Measurements from ENCODE around the gene YY2. TPM values are rescaled to one million over a fixed set of nuclear protein-coding genes. Genes with fewer than 3 reads are reported as not detected.

Gene YY2
- total and polyA plus RNA-seq, 9 of the 15 experiments (the other 6 are each of a cell fraction or from before 2014, with no cell fraction given): 0.77 to 2.2 (median 1.1) TPM

DNA sequence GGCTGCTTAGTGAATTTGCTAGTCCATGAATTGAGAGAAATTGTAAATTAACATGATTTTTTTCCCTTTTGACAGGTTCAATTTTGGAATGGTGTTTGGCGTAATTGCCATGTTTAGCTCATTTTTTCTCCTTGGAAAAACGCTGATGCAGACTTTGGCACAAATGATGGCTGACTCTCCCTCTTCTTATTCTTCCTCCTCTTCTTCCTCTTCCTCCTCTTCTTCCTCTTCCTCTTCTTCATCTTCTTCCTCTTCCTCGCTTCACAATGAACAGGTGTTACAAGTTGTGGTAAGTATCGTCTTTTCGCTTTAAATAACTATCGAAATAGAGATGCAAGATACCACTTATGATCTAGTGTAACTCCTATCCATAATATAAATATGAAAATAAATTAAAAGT is 10.7 kb upstream of the YY2 start:
- H3K4me2 ChIP-seq (ENCODE audit: insufficient read depth, low read length): no peak overlapping the region
- POLR2A ChIA-PET: no interaction called here
- no peak for TF ChIP-seq HOMEZ (CRISPR knock-in tag; IDR thresholded peaks at IDR 0.05)
- TF ChIP-seq JUNB (CRISPR knock-in tag; conservative IDR thresholded peaks at IDR 0.05): no peak
- peak; percentile 53 for TF ChIP-seq ZNF316 (IDR thresholded peaks at IDR 0.05)
- no peak for TF ChIP-seq TFAM (CRISPR knock-in tag; conservative IDR thresholded peaks at IDR 0.05)
- no peak for TF ChIP-seq SAFB2 (IDR thresholded peaks at IDR 0.05; ENCODE audit: borderline replicate concordance, low read depth, low read length, severe bottlenecking)
- DNase-seq (ENCODE audit: extremely low read depth in 1 of 4, low spot score in 3 of 4): no peak
- CTCF ChIA-PET (ENCODE audit: low intra/inter-chr PET ratio): no interaction called here
- in situ Hi-C loops (cut with MboI): no loop called here
- ATAC-seq: no peak
- WGBS (ENCODE audit: insufficient coverage, low coverage, missing lambda C conversion rate): 85% methylated on average over 3 of the region's 6 CpGs
- no peaks in the 10 kb centered on the region for H4K20me1 ChIP-seq (replicated peaks; ENCODE audit: control insufficient read depth, insufficient read depth, low read length)
- no peak overlapping the region for H2AFZ ChIP-seq (ENCODE audit: low read depth, low read length)
- no peaks in the 10 kb centered on the region for H3K27me3 ChIP-seq (ENCODE audit: control insufficient read depth in 2 of 2, insufficient read depth in 2 of 2, low read length in 2 of 2)
- H3K9me3 ChIP-seq (replicated peaks; ENCODE audit: control insufficient read depth, insufficient read depth, low read depth, low read length): no peaks in the 10 kb centered on the region
- intact Hi-C loops (cut with micrococcal nuclease): no loop called here
- H3K36me3 ChIP-seq (ENCODE audit: control insufficient read depth, insufficient read depth, low read length): peaks cover 33% of the 10 kb centered on the region; the same call in 1 of the 3 replicates
- no peak overlapping the region for H3K27ac ChIP-seq (ENCODE audit: extremely low read depth, low read depth, low read length)
- H3K4me1 ChIP-seq (replicated peaks in 1 of 2; ENCODE audit: control insufficient read depth in 2 of 2, insufficient read depth in 2 of 2, low read length in 2 of 2): no peaks in the 10 kb centered on the region
- no peak overlapping the region for H3K4me3 ChIP-seq
- peaks cover 10% of the 10 kb centered on the region for H3K79me2 ChIP-seq (ENCODE audit: control insufficient read depth, insufficient read depth, low read length)
- H3K9ac ChIP-seq (ENCODE audit: insufficient read depth in 1 of 2, low read depth in 2 of 2, low read length in 2 of 2): no peak overlapping the region
- BruUV-seq (replicated peaks): no TSS peak
- no peak for FAIRE-seq
- no peaks in the 10 kb centered on the region for H3K9me1 ChIP-seq (ENCODE audit: control insufficient read depth, insufficient read depth, low read length)

- ATAC-seq (no peak), DNase-seq (ENCODE audit: extremely low read depth in 1 of 4, low spot score in 3 of 4) (no peak), FAIRE-seq (no peak)
- Histone ChIP-seq H2AFZ (ENCODE audit: low read depth, low read length) (no peak overlapping the region), H3K9me1 (ENCODE audit: control insufficient read depth, insufficient read depth, low read length) (no peaks in the 10 kb centered on the region), H3K27me3 (ENCODE audit: control insufficient read depth in 2 of 2, insufficient read depth in 2 of 2, low read length in 2 of 2) (no peaks in the 10 kb centered on the region), H3K36me3 (ENCODE audit: control insufficient read depth, insufficient read depth, low read length) (peaks cover 33% of the 10 kb centered on the region; the same call in 1 of the 3 replicates), H3K4me2 (ENCODE audit: insufficient read depth, low read length) (no peak overlapping the region), H3K4me1 (replicated peaks in 1 of 2; ENCODE audit: control insufficient read depth in 2 of 2, insufficient read depth in 2 of 2, low read length in 2 of 2) (no peaks in the 10 kb centered on the region), H3K79me2 (ENCODE audit: control insufficient read depth, insufficient read depth, low read length) (no peaks in the 10 kb centered on the region), H3K9me3 (replicated peaks; ENCODE audit: control insufficient read depth, insufficient read depth, low read depth, low read length) (no peaks in the 10 kb centered on the region), H3K9ac (ENCODE audit: insufficient read depth in 1 of 2, low read depth in 2 of 2, low read length in 2 of 2) (no peak overlapping the region), H4K20me1 (replicated peaks; ENCODE audit: control insufficient read depth, insufficient read depth, low read length) (no peaks in the 10 kb centered on the region), H3K27ac (ENCODE audit: extremely low read depth, low read depth, low read length) (no peak overlapping the region), H3K4me3 (no peak overlapping the region)
- CTCF ChIA-PET (ENCODE audit: low intra/inter-chr PET ratio): no interaction called here
- in situ Hi-C loops (cut with MboI) (no loop called here), intact Hi-C loops (cut with micrococcal nuclease) (no loop called here)
- POLR2A ChIA-PET: no interaction called here
- WGBS (ENCODE audit: insufficient coverage, low coverage, missing lambda C conversion rate): 100% methylated on average over 1 of the region's 1 CpG
- TF ChIP-seq SRSF3 (IDR thresholded peaks at IDR 0.05; ENCODE audit: insufficient read depth, low read length): no peak
- no peak for TF ChIP-seq ZNF436 (CRISPR knock-in tag; IDR thresholded peaks at IDR 0.05)
- no peak for TF ChIP-seq BRD4 (IDR thresholded peaks at IDR 0.05)
- TF ChIP-seq CREM (IDR thresholded peaks at IDR 0.05; ENCODE audit: low read depth): no peak
- no TSS peak for BruUV-seq (replicated peaks)
Measured at GRCh38 chrX:21847342-21847741, 8.4 kb upstream of the YY2 start.

All from K562 (cell line).